OCI-LY1 (cell line): Measurements from ENCODE around the gene SSNA1.

Experiments
- EZH2 ChIP-seq: fragments of 200-600 bp; sonication (generic), shearing (Covaris generic); IDR thresholded peaks from 2 replicates; pipeline ENCODE4 v1.8.0; 2017; ENCODE audit warnings: borderline replicate concordance, mixed run types, mild to moderate bottlenecking, antibody characterized with exemption, low read length, moderate library complexity, mixed read lengths
- TF ChIP-seq, protein P1 (sequence below): fragments of 200-600 bp; sonication (generic), shearing (Covaris generic); IDR thresholded peaks from 2 replicates; pipeline ENCODE4 v1.5.1; 2017; ENCODE audit warnings: mild to moderate bottlenecking, antibody characterized with exemption, low read length, moderate library complexity, mixed read lengths

DNA sequence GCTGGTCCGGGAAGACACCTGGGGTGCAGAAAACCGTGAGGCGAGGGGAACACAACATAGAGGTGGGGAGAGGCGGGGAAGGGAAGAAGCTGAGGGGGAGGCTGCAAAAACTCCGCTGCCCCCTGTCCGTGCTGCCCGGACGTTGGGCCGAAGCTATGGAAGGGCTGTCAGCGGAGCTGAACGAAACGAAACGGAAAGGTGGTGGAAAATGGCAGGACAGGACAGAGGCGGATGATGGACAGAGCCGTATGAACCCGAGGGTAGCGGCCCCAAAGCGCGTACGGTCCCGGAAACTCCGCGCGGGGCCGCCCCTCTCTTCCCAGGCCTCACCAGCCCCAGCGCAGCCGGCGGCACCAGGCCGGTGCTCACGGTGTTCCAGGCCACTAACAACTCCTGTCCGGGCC is 388 bp upstream of the SSNA1 start:
- TF ChIP-seq, protein P1, sequence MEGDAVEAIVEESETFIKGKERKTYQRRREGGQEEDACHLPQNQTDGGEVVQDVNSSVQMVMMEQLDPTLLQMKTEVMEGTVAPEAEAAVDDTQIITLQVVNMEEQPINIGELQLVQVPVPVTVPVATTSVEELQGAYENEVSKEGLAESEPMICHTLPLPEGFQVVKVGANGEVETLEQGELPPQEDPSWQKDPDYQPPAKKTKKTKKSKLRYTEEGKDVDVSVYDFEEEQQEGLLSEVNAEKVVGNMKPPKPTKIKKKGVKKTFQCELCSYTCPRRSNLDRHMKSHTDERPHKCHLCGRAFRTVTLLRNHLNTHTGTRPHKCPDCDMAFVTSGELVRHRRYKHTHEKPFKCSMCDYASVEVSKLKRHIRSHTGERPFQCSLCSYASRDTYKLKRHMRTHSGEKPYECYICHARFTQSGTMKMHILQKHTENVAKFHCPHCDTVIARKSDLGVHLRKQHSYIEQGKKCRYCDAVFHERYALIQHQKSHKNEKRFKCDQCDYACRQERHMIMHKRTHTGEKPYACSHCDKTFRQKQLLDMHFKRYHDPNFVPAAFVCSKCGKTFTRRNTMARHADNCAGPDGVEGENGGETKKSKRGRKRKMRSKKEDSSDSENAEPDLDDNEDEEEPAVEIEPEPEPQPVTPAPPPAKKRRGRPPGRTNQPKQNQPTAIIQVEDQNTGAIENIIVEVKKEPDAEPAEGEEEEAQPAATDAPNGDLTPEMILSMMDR = no peak
- TF ChIP-seq EZH2 = no peak
